HepG2 (cell line): ENCODE results near the gene HIPK2. TPM values are rescaled to one million over a fixed set of nuclear protein-coding genes. Genes with fewer than 3 reads are reported as not detected.

Experiments used
- BRCA1 ChIP-seq: sonication (generic); formaldehyde crosslinking; IDR thresholded peaks from 2 replicates; pipeline ENCODE4 v1.4.0; 2020; ENCODE audit warnings: missing genetic modification reagents
- FIP1L1 ChIP-seq: fragments of 200-400 bp; formaldehyde crosslinking; IDR thresholded peaks from 2 replicates; pipeline ENCODE4 v1.6.1; 2018; ENCODE audit warnings: low read depth, mild to moderate bottlenecking, low read length, moderate library complexity, borderline replicate concordance; ENCODE audit not compliant: insufficient read depth
- GABPB1 ChIP-seq: IDR thresholded peaks from 2 replicates; pipeline ENCODE4 v1.6.1; 2016; ENCODE audit warnings: mild to moderate bottlenecking, missing genetic modification reagents, moderate library complexity, missing compliant biosample characterization
- GPBP1L1 ChIP-seq: sonication (generic); formaldehyde crosslinking; IDR thresholded peaks from 2 replicates; pipeline ENCODE4 v1.5.0; 2020; ENCODE audit warnings: mild to moderate bottlenecking, missing genetic modification reagents
- HOXA7 ChIP-seq: sonication (generic); formaldehyde crosslinking; IDR thresholded peaks from 2 replicates; pipeline ENCODE4 v1.8.1; 2022; ENCODE audit warnings: mild to moderate bottlenecking, missing genetic modification reagents, moderate library complexity
- IRF1 ChIP-seq: sonication (generic); formaldehyde crosslinking; IDR thresholded peaks from 2 replicates; pipeline ENCODE4 v1.4.0; 2020; ENCODE audit warnings: low read depth, mild to moderate bottlenecking, missing genetic modification reagents
- IRX3 ChIP-seq: sonication (generic); formaldehyde crosslinking; IDR thresholded peaks from 2 replicates; pipeline ENCODE4 v1.8.1; 2023; ENCODE audit warnings: mild to moderate bottlenecking, low read depth, missing genetic modification reagents, borderline replicate concordance
- PHF21A ChIP-seq: sonication (generic); formaldehyde crosslinking; IDR thresholded peaks from 2 replicates; pipeline ENCODE4 v1.5.0; 2020; ENCODE audit warnings: mild to moderate bottlenecking, missing genetic modification reagents
- PPARG ChIP-seq: conservative IDR thresholded peaks from 2 replicates; pipeline ENCODE4 v1.6.1; 2016; ENCODE audit warnings: missing biosample characterization, missing genetic modification reagents
- RBAK ChIP-seq: sonication (generic); formaldehyde crosslinking; IDR thresholded peaks from 2 replicates; pipeline ENCODE4 v1.5.1; 2020; ENCODE audit warnings: mild to moderate bottlenecking, missing genetic modification reagents
- SALL2 ChIP-seq: sonication (generic); formaldehyde crosslinking; IDR thresholded peaks from 2 replicates; pipeline ENCODE4 v1.8.1; 2023; ENCODE audit warnings: mild to moderate bottlenecking, missing genetic modification reagents, inconsistent platforms
- ZBTB21 ChIP-seq: sonication (generic); formaldehyde crosslinking; IDR thresholded peaks from 2 replicates; pipeline ENCODE4 v1.4.0; 2020; ENCODE audit warnings: missing genetic modification reagents
- ZEB1 ChIP-seq: IDR thresholded peaks from 2 replicates; pipeline ENCODE4 v1.6.1; 2012; ENCODE audit warnings: mild to moderate bottlenecking, low read depth, inconsistent platforms; ENCODE audit not compliant: insufficient replicate concordance
- ZFP41 ChIP-seq: sonication (generic); formaldehyde crosslinking; IDR thresholded peaks from 2 replicates; pipeline ENCODE4 v1.4.0; 2020; ENCODE audit warnings: mild to moderate bottlenecking, missing genetic modification reagents, borderline replicate concordance
- ZNF326 ChIP-seq: sonication (generic); formaldehyde crosslinking; IDR thresholded peaks from 2 replicates; pipeline ENCODE4 v1.4.0; 2020; ENCODE audit warnings: missing genetic modification reagents, borderline replicate concordance
- ZNF329 ChIP-seq: sonication (generic); formaldehyde crosslinking; IDR thresholded peaks from 2 replicates; pipeline ENCODE4 v1.9.0; 2021; ENCODE audit warnings: low read depth, mild to moderate bottlenecking, missing genetic modification reagents
- ZNF678 ChIP-seq: sonication (generic); formaldehyde crosslinking; IDR thresholded peaks from 2 replicates; pipeline ENCODE4 v1.4.0; 2020; ENCODE audit warnings: mild to moderate bottlenecking, missing genetic modification reagents
- polyA plus RNA-seq, 8 experiments: library from polyadenylated mRNA; depleted of rRNA in 3 of 8; stranded (reverse) in 7 of 8; unstranded in 1 of 8; fragments of >200 nt; fragmentation: Illumina TruSeq in 4 of 8; extraction: Trizol in 4 of 8; gene quantifications; 2 replicates each; pipeline versions ENCODE4 v1.2.1 to v1.2.3, GENCODE V29; 2011 to 2016; ENCODE audit warnings: low read depth in 4 of 8, missing spikeins in 1 of 8, mixed read lengths in 1 of 8; ENCODE audit not compliant: insufficient read depth in 1 of 8
- total RNA-seq, 5 experiments: library from RNA; depleted of rRNA; stranded (reverse); fragments of >200 nt; fragmentation: Illumina TruSeq; extraction: Trizol; gene quantifications; 2 replicates each; pipeline ENCODE4 v1.2.3, GENCODE V29; 2016; ENCODE audit warnings: low read depth in 1 of 5
- TF ChIP-seq, protein P1 (sequence below): sonication (generic); formaldehyde crosslinking; IDR thresholded peaks from 2 replicates; pipeline ENCODE4 v1.5.1; 2020; ENCODE audit warnings: mild to moderate bottlenecking, missing genetic modification reagents, moderate library complexity
- TF ChIP-seq, protein P2 (sequence below): sonication (generic); formaldehyde crosslinking; IDR thresholded peaks from 2 replicates; pipeline ENCODE4 v1.4.0; 2020; ENCODE audit warnings: missing genetic modification reagents, borderline replicate concordance

HIPK2 gene
- total and polyA plus RNA-seq, 2 of the 13 experiments (the other 11 are each of a cell fraction or from before 2014, with no cell fraction given): 14.4 to 20.2 TPM

DNA sequence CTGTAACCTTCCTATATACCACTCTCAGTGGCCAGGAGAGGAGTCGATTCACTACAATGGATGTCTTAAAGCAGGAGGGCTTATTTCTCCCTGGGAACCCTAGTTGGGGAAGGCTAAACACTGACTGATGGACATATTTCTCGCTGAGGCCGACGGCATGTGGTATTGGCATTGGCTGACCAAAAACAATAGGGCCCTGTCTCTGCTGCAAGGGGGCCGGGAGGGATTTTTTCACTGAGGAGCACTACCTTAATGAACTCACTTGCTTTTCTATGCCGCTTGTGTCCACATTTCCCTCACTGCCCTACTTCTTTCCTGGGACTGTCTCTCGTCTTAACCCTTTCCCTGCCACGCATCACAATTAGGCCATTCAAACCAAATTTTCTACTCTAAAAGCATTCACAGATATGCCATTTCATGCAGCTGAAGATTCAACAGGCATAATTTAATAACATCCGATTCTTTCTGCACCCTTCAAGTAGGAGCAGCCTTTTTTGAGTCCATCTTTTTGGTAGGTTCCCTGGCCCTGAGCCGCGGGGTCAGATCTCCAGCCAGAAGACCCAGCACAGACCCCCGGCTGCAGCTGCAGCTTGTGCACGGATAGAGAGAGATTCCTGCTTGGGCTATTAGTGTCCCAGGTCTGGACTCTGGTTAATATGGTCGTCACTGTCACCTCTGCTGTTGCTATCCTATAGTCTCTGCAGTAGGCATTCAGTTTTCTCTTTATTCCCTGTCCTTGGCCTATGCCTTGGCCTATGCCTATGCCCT, 118.7 kb downstream of the HIPK2 start (continued):
- no peak; the same call in 1 of the 2 replicates for TF ChIP-seq GABPB1 (CRISPR knock-in tag)
- no peak for TF ChIP-seq SALL2 (CRISPR knock-in tag)
- TF ChIP-seq HOXA7 (CRISPR knock-in tag): no peak
- no peak for TF ChIP-seq ZFP41 (CRISPR knock-in tag)
- TF ChIP-seq ZNF326 (CRISPR knock-in tag): no peak
- no peak for TF ChIP-seq FIP1L1
- TF ChIP-seq PPARG (CRISPR knock-in tag): no peak
- TF ChIP-seq ZNF329 (CRISPR knock-in tag): no peak
- TF ChIP-seq ZNF678 (CRISPR knock-in tag): no peak
- TF ChIP-seq IRF1: no peak
- TF ChIP-seq IRX3 (CRISPR knock-in tag): no peak
- TF ChIP-seq, protein P1, sequence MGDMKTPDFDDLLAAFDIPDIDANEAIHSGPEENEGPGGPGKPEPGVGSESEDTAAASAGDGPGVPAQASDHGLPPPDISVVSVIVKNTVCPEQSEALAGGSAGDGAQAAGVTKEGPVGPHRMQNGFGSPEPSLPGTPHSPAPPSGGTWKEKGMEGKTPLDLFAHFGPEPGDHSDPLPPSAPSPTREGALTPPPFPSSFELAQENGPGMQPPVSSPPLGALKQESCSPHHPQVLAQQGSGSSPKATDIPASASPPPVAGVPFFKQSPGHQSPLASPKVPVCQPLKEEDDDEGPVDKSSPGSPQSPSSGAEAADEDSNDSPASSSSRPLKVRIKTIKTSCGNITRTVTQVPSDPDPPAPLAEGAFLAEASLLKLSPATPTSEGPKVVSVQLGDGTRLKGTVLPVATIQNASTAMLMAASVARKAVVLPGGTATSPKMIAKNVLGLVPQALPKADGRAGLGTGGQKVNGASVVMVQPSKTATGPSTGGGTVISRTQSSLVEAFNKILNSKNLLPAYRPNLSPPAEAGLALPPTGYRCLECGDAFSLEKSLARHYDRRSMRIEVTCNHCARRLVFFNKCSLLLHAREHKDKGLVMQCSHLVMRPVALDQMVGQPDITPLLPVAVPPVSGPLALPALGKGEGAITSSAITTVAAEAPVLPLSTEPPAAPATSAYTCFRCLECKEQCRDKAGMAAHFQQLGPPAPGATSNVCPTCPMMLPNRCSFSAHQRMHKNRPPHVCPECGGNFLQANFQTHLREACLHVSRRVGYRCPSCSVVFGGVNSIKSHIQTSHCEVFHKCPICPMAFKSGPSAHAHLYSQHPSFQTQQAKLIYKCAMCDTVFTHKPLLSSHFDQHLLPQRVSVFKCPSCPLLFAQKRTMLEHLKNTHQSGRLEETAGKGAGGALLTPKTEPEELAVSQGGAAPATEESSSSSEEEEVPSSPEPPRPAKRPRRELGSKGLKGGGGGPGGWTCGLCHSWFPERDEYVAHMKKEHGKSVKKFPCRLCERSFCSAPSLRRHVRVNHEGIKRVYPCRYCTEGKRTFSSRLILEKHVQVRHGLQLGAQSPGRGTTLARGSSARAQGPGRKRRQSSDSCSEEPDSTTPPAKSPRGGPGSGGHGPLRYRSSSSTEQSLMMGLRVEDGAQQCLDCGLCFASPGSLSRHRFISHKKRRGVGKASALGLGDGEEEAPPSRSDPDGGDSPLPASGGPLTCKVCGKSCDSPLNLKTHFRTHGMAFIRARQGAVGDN (CRISPR knock-in tag): peak; percentile 61
- TF ChIP-seq BRCA1 (CRISPR knock-in tag): no peak
- TF ChIP-seq, protein P2, sequence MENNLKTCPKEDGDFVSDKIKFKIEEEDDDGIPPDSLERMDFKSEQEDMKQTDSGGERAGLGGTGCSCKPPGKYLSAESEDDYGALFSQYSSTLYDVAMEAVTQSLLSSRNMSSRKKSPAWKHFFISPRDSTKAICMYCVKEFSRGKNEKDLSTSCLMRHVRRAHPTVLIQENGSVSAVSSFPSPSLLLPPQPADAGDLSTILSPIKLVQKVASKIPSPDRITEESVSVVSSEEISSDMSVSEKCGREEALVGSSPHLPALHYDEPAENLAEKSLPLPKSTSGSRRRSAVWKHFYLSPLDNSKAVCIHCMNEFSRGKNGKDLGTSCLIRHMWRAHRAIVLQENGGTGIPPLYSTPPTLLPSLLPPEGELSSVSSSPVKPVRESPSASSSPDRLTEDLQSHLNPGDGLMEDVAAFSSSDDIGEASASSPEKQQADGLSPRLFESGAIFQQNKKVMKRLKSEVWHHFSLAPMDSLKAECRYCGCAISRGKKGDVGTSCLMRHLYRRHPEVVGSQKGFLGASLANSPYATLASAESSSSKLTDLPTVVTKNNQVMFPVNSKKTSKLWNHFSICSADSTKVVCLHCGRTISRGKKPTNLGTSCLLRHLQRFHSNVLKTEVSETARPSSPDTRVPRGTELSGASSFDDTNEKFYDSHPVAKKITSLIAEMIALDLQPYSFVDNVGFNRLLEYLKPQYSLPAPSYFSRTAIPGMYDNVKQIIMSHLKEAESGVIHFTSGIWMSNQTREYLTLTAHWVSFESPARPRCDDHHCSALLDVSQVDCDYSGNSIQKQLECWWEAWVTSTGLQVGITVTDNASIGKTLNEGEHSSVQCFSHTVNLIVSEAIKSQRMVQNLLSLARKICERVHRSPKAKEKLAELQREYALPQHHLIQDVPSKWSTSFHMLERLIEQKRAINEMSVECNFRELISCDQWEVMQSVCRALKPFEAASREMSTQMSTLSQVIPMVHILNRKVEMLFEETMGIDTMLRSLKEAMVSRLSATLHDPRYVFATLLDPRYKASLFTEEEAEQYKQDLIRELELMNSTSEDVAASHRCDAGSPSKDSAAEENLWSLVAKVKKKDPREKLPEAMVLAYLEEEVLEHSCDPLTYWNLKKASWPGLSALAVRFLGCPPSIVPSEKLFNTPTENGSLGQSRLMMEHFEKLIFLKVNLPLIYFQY: no peak
- TF ChIP-seq RBAK (CRISPR knock-in tag): no peak
- TF ChIP-seq ZEB1: no peak
- TF ChIP-seq GPBP1L1 (CRISPR knock-in tag): no peak
- TF ChIP-seq ZBTB21 (CRISPR knock-in tag): no peak
- peak; percentile 76 for TF ChIP-seq PHF21A (CRISPR knock-in tag)
